ENCODE data around the gene TRIM27.
"Not testable (repeated sequence)": the region's sequence is repeated elsewhere in the genome, so short reads cannot be mapped to it uniquely, and the experiment has no call there.

TRIM27 gene

GRCh38 chr6:28895131-28895812, 28.5 kb downstream of the TRIM27 start:
- peak; percentile 95 for DNase-seq

GRCh38 chr6:28893172-28893799, 30.5 kb downstream of the TRIM27 start:
- DNase-seq = no peak

DNA sequence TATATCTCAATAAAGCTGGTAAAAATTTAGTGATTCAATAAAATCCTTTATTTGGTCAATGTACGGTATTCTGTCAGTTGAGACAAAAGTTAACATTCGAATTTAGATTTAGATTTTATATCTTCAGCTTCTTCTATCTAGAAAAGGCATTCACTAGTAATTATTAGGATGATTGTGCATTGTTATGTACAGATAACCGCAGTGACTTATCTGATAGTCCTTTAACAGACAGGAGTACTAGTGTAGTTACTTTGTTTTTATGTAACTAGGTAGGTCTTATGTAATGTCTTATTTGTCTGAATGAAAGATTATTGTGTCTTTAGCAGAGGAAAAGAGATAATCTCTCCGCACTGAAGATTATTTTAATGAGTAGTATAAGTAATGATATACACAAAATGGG, 31.3 kb downstream of the TRIM27 start:
- no peak for DNase-seq

DNA sequence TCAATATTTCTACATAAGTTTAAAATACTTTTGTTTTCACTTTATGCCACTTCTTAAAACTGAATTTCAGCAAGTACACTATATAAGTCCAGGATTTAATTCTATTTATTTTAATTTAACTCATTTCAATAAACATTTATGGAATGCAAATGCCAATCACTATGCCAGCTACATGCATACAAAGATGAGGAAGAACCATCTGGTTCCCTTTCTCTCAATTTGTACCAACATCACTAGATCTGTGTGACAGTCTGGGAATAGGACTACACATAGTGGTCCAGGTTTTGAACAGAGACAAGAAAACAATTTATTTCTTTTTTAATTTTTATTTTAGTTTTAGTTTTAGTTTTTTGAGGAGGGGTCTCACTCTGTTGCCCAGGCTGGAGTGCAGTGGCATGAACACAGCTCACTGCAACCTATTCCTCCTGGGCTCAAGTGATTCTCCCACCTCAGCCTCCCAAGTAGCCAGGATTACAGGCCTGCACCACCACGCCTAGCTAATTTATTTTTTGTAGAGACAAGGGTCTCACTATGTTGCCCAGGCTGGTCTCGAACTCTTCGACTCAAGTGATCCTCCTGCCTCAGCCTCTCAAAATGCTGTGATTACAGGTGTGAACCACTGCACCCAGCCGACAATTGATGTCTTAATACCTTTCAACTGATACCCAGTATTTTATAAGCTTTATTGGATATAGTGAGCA, 35.8 kb downstream of the TRIM27 start:
- no peak for DNase-seq

GRCh38 chr6:28886079-28886439, 37.7 kb downstream of the TRIM27 start:
- no peak for DNase-seq

DNA sequence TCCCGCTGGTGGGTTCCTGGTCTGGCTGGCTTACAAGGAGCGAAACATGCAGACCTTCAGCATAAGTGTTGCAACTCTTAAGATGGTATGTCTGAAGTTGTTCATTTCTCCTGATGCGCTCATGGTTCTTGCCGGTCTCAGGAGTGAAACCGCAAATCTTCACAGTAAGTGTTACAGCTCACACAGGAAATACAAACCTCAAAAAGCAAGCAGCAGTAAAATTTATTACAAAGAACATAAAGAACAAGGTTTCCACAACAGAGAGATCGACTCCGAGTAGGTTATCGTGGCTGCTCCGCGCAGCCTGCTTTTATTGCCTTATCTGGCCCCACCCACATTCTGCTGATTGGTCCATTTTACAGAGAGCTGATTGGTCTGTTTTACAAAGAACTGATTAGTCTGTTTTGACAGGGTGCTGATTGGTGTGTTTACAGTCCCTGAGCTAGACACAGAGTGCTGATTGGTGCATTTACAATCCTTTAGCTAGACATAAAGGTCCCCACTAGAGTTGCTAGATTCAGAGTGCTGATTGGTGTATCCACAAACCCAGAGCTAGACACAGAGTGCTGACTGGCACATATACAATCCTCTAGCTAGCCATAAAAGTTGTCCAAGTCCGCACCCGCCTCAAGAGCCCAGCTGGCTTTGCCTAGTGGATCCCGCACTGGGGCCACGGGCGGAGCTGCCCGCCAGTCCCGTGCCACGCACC, 39.2 kb downstream of the TRIM27 start:
- no peak for DNase-seq

GRCh38 chr6:28880894-28881780, 42.6 kb downstream of the TRIM27 start:
- peak; percentile 50 for DNase-seq

- DNase-seq = no peak
These were observed 43.3 kb downstream of the TRIM27 start for GRCh38 chr6:28880519-28880893.

DNA sequence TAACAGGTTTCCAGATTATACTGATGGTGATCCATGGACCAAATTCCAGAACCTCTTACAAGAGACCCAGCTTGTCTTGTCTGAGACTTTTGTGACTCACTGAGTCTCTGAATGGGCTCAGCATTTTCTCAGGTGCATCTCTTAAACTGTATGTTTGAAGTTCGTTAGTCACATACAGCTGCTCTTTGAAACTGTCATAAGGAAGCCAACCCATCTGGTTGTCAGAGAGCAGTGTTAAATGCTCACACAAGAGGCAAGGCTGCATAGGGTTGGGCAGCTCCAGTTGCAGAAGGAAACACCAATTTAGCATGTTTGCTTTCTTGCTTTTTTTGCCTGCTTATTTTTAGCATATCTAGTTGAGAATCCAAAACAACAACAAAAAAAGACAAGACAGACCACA, 47.1 kb downstream of the TRIM27 start:
- DNase-seq = no peak

DNA sequence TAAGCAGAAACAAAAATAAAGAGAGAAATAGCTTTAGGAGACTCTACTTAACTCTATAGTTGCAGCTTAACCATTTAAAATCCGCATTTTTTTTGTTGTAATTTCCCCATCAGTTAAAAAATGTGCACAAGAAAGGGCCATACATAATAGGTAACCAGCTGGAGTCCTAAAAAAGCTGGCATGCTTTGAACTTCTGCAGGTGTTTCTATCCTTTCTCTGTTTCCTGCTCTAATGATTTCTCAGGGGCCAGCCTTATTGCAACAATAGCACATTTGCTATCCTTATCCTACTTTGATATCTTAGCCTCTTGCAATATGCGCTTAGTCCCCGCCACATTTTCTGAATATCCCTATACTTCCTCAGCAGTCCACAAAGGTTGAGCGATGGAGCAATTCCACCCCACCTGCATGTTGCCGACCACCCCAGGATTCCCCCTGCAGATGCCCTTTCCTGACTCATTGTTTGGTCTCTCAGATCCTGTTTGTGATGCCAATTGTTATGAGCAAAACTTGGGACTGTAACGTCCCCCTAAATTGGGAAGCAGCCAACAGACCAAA, 48.5 kb downstream of the TRIM27 start:
- DNase-seq = no peak

DNA sequence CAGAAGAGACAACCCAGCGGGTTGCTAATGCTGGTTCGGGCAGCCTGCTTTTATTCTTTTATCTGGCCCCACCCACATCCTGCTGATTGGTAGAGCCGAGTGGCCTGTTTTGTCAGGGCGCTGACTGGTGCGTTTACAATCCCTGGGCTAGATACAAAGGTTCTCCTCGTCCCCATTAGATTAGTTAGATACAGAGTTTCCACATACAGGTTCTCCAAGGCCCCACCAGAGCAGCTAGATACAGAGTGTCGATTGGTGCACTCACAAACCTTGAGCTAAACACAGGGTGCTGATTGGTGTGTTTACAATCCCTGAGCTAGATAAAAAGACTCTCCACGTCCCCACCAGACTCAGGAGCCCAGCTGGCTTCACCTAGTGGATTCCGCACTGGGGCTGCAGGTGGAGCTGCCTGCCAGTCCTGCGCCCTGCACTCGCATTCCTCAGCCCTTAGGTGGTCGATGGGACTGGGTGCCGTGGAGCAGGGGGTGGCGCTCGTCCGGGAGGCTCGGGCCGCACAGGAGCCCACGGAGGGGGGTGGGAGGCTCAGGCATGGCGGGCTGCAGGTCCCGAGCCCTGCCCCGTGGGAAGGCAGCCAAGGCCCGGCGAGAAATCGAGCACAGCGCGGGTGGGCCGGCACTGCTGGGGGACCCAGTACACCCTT, 51.5 kb downstream of the TRIM27 start:
- DNase-seq = not testable (repeated sequence)

- no peak for DNase-seq
These were observed 52.2 kb downstream of the TRIM27 start for GRCh38 chr6:28871335-28872156.

GRCh38 chr6:28868873-28869272, 54.9 kb downstream of the TRIM27 start:
- DNase-seq = no peak

DNA sequence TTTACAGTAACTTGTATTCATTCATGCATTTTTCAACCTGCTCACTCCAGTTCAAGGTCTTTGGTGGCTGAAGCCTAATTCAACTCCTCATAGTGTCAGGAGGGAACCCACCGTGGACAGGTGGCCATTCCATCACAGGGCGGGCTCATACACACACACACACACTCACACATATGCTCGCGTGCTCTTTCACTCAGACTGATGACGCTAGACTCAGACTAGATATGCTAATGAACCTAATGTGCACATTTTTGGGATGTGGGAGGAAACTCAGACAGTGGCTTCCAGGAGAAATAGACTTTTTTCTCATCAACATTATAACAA, 56.7 kb downstream of the TRIM27 start:
- DNase-seq = peak; percentile 23

DNA sequence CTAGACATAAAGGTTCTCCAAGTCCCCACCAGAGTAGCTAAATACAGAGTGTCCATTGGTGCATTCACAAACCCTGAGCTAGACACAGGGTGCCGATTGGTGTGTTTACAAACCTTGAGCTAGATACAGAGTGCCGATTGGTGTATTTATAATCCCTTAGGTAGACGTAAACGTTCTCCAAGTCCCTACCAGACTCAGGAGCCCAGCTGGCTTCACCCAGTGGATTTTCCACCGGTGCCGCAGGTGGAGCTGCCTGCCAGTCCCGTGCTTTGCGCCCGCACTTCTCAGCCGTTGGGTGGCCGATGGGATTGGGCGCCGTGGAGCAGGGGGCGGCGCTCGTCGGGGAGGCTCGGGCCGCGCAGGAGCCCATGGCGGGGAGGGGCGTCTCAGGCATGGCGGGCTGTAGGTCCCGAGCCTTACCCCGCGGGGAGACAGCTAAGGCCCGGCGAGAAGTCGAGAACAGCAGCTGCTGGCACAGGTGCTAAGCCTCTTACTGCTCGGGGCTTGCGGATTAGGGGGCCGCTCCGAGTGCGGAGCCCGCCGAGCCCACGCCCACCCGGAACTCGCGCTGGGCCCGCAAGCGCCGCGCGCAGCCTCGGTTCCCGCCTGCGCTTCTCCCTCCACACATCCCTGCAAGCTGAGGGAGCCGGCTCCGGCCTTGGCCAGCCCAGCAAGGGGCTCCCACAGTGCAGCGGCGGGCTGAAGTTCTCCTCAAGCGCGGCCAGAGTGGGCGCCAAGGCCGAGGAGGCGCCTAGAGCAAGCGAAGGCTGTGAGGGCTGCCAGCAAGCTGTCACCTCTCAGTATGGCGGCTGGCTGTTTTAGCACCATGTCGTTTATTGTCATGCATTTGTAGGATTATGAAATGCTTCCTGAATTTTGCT, 57.3 kb downstream of the TRIM27 start:
- DNase-seq = peak; percentile 75

- peak; percentile 98 for DNase-seq
These were observed 58.2 kb downstream of the TRIM27 start for GRCh38 chr6:28865401-28866204.

GRCh38 chr6:28864326-28864923, 59.4 kb downstream of the TRIM27 start:
- DNase-seq = no peak

DNA sequence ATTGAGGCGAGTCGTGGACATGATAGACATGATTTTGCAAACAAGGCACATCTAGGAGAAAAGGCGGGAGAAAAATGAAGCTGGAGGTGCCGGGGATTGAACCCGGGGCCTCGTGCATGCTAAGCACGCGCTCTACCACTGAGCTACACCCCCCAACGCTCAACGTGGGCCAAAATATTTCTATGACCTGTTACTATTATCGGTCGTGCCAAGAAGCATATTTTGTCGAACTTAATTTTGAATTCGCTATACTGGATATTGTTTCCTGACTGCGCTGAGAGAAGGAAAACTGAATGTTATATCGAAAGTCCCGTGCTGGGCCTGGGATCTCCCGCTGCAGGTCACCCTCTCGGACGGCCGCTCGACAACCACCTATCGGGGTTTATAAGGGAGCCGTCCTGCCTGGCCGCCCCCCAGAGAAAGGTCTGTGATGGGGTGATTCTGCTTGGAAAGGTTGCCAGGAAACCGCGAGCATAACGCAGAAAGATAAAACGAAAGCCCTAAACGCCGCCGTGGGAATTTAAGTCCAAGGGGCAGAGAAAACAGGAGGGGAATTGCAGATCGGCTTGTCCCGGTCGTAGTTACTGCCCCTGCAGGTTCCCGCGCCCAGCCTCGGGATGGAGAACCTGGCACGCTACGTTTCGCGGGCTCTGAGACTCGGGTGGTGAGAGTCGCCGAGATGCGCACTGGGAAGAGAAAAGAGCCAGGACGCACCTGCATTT, 60.0 kb downstream of the TRIM27 start:
- DNase-seq = peak; percentile 82

All from DMS153 (cell line).